ENCODE data around the gene UVSSA.
"Not testable (repeated sequence)": the region's sequence is repeated elsewhere in the genome, so short reads cannot be mapped to it uniquely, and the experiment has no call there.

UVSSA gene

DNA sequence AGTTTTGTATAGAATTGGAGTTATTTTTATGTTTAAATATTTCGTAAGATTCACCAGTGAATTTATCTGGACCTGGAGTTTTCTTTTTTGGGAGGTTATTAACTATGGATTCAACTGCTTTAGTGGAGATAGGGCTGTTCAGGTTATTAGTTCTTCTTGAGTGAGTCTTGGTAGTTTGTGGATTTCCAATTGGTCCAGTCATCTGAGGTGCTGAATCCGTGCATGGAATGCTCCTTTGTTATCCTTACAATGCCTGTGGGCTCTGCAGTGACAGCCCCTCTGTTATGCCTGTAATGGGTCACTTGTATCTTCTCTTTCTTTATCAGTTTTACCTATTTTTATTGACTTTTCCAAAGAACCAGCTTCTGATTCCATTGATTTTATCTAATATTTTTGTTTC, 74.6 kb downstream of the UVSSA start:
- no peak for DNase-seq (ENCODE audit: low read depth in 2 of 2)

- no peak for DNase-seq (ENCODE audit: low read depth in 2 of 2)
These were observed 80.0 kb downstream of the UVSSA start for GRCh38 chr4:1427010-1427409.

DNA sequence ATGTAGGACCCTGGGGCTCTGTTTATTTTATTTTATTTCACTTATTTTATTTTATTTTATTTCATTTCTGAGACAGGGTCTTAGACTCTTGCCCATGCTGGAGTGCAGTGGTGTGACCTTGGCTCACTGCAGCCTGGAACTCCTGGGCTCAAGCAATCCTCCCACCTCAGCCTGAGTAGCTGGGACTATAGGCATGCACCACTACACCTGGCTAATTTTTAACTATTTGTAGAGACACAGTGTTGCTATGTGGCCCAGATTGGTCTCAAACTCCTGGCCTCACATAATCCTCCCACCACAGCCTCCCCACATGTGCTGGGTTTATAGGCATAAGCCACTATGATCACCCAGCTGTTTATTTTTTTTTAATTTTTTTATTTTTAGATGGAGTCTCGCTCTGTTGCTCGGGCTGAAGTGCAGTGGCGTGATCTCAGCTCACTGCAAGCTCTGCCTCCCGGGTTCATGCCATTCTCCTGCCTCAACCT, 96.7 kb downstream of the UVSSA start:
- DNase-seq (ENCODE audit: low read depth in 2 of 2) = not testable (repeated sequence)

All from stimulated activated CD4-positive, alpha-beta T cell treated with anti-CD3 and anti-CD28 coated beads, Interleukin-1b, Interleukin-23, amount 100 ng/mL, for 4 hours (primary cell).